Breast epithelium (tissue), 4 donors: ENCODE data around the gene AGPAT1. TPM values are rescaled to one million over a fixed set of nuclear protein-coding genes. Genes with fewer than 3 reads are reported as not detected.

Source experiments
- DNase-seq, 2 donors: peaks; one replicate each; pipeline ENCODE4 v3.0.0-alpha.2; 2019; ENCODE audit warnings: low spot score in 2 of 2
- H3K27ac ChIP-seq, 2 donors: fragments of 200-600 bp; sonication (generic) in 1 of 2; one replicate each; pipeline ENCODE4 v1.5.1; 2016 to 2019; ENCODE audit warnings: mild to moderate bottlenecking in 1 of 2
- H3K27me3 ChIP-seq, 2 donors: fragments of 200-600 bp; sonication (generic) in 1 of 2; one replicate each; pipeline versions ENCODE4 v1.5.1 to v1.6.0; 2017 to 2019; ENCODE audit warnings: control low read depth in 1 of 2, mild to moderate bottlenecking in 1 of 2
- H3K36me3 ChIP-seq: fragments of 200-600 bp; one replicate; pipeline ENCODE4 v1.5.1; 2019
- H3K4me1 ChIP-seq, 2 donors: fragments of 200-600 bp; sonication (generic); one replicate each; pipeline ENCODE4 v1.5.1; 2016 to 2019; ENCODE audit warnings: control low read depth in 1 of 2
- H3K4me3 ChIP-seq, 3 donors: fragments of 200-600 bp; sonication (generic); 1 replicate in 2 of 3; 2 replicates in 1 of 3; pipeline ENCODE4 v1.5.1; 2016 to 2019; ENCODE audit warnings: mild to moderate bottlenecking in 3 of 3, moderate library complexity in 2 of 3
- H3K9me3 ChIP-seq, 2 donors: fragments of 200-600 bp; sonication (generic) in 1 of 2; one replicate each; pipeline ENCODE4 v1.5.1; 2016 to 2019; ENCODE audit warnings: control low read depth in 1 of 2
- CTCF ChIP-seq, 3 donors: fragments of 450-650 bp; IDR thresholded peaks; one replicate each; pipeline ENCODE4 v1.5.1; 2016 to 2017; ENCODE audit warnings: antibody characterized with exemption in 3 of 3, mild to moderate bottlenecking in 3 of 3, moderate library complexity in 3 of 3
- POLR2A ChIP-seq: fragments of 450-650 bp; IDR thresholded peaks from one replicate; pipeline ENCODE4 v1.6.1; 2016; ENCODE audit warnings: antibody characterized with exemption, mild to moderate bottlenecking, moderate library complexity
- POLR2AphosphoS5 ChIP-seq, 3 donors: sonication (generic); formaldehyde crosslinking; IDR thresholded peaks; one replicate each; pipeline ENCODE4 v1.6.1; 2017; ENCODE audit warnings: antibody characterized with exemption in 3 of 3
- intact Hi-C: fragments of 100-400 bp; cut with DNase I; formaldehyde crosslinking; loops from one replicate; pipeline ENCODE4 v1.15.1; 2023; ENCODE audit warnings: low total_unique reads
- total RNA-seq, 3 donors: library from RNA; depleted of rRNA; stranded (reverse); fragments of >200 nt; gene quantifications; one replicate each; pipeline ENCODE4 v1.1.0, GENCODE V29; 2016

The AGPAT1 gene
- total RNA-seq, 3 donors from 2014 or later = 25.8 to 33.8 (median 30.6) TPM

GRCh38 chr6:32129297-32130088 is 46.4 kb downstream of the AGPAT1 start:
- Histone ChIP-seq H3K36me3 (peaks cover under 1% of the 10 kb centered on the region), H3K4me3 (peak overlapping the region; percentile 61 to 95 (median 90)), H3K27ac (peak overlapping the region; percentile 93), H3K9me3 (no peaks in the 10 kb centered on the region), H3K4me1 (peaks cover 7 to 21% of the 10 kb centered on the region in 2 donors), H3K27me3 (no peaks in the 10 kb centered on the region)
- TF ChIP-seq CTCF (IDR thresholded peaks at IDR 0.05) = no peak
- TF ChIP-seq POLR2AphosphoS5 (IDR thresholded peaks at IDR 0.05) = peak in 1 of 3 donors; percentile 65
- no peak for DNase-seq
- intact Hi-C loops = no loop called here

DNA sequence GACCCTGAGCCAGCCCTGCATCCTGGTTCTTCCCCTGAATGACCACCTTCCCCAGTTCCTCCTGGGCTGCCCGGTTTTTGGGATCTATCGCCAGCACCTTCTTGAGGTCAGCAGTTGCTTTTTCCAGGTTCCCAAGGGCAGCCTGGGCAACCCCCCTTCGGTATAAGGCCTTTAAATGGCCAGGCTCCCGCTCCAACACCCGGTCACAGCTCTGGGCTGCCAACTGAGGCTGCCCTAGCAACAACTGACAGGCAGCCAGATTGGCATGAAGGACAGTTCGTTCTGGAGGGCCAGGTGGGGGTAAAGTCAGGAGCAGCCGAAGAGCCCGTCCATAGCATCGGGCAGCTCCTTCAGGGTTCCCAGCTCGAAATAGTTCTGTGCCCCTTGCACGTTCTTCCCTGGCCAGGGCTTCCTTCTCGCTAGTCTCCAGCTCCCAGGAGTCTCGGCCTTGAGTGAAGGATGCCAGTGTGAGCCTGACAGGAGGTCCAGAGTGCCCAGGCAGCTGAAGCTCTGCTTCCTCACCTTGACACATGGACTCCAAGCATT is 47.1 kb downstream of the AGPAT1 start:
- Histone ChIP-seq H3K4me1 (peaks cover 7 to 21% of the 10 kb centered on the region in 2 donors), H3K27ac (peak overlapping the region; percentile 93), H3K36me3 (peaks cover 6% of the 10 kb centered on the region), H3K27me3 (no peaks in the 10 kb centered on the region), H3K9me3 (no peaks in the 10 kb centered on the region), H3K4me3 (peak overlapping the region; percentile 61 to 95 (median 90))
- TF ChIP-seq CTCF (IDR thresholded peaks at IDR 0.05) (no peak), POLR2AphosphoS5 (IDR thresholded peaks at IDR 0.05) (no peak), POLR2A (no peak)
- no peak for DNase-seq
- intact Hi-C loops = no loop called here

DNA sequence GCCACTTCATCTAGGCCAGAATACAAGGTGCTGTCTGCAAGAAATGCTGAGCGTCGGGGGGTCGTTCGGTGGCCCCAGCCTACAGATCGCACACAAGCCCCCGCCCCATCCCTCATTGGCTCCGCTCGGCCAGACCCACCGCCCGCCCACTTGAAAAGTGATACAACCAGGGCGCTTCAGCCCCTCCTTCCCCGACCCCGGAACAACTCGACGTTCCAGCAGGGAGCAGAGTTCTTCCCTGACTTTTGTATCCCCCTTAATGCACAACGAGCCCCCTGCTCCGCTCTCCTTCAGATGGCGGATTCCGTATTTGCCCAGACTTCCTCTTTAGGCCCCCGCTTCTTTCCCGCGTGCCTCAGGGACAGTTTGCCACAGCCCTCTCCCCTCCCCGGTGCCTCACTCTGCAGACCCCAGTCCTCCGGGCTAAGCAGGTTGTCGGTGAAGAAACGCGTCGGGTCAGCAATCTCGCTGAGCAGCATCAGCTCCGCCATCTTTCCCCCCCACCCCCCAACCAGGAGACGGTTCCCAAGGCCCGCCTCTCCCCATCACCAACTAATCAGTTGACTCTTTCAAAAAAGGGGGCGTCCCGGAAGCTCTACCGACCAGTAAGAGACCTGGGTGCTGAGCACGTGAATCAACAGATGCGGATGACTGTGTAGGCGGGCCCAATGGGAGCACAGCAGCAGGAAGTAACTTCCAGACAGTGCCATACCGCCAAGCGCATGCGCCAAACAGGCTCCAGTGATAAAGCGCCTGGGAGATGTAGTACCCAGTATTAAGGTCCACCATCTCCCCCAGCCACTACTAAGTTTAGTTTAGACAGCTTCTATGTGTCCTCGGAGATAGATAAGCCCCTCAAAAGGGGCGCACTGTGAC is 47.9 kb downstream of the AGPAT1 start, which contains the start of gene ATF6B:
ATF6B (minus strand) TSS at position 530 of the 876 bp plus-strand sequence; CDS start at position 491, 39 bp downstream.
- peak; percentile 97 to 100 for DNase-seq
- H3K4me1 ChIP-seq = peaks cover 7 to 21% of the 10 kb centered on the region in 2 donors
- intact Hi-C loops = no loop called here
- peak; percentile 72 for TF ChIP-seq POLR2A
- TF ChIP-seq POLR2AphosphoS5 (IDR thresholded peaks at IDR 0.05) = peak; percentile 54 to 73 (median 71)
- no peak for TF ChIP-seq CTCF (IDR thresholded peaks at IDR 0.05)
- H3K9me3 ChIP-seq = no peaks in the 10 kb centered on the region
- no peaks in the 10 kb centered on the region for H3K27me3 ChIP-seq
- H3K27ac ChIP-seq = peak within 1 kb of the TSS; percentile 93
- peak within 1 kb of the TSS; percentile 90 to 95 (median 91) for H3K4me3 ChIP-seq
- peaks cover 6% of the 10 kb centered on the region for H3K36me3 ChIP-seq

DNA sequence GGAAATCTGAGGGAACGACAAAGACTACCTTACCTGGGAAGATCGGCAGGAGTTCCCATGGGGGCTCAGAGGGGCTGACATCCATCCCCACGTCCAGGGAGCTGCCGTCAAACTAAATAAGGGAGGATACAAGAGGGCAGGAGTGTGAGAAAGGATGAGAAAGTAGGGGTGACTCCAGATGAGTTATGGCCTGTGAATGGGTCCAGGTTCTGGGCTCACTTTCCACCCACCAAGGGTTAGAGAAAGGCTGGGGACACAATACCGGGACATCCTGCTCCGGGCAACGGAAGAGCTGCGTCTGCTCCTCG is 48.5 kb downstream of the AGPAT1 start:
- intact Hi-C loops = no loop called here

More for the DNA sequence above, 48.5 kb downstream of the AGPAT1 start:
- Histone ChIP-seq H3K27me3 (no peaks in the 10 kb centered on the region), H3K9me3 (no peaks in the 10 kb centered on the region), H3K27ac (peak overlapping the region; percentile 88 to 93), H3K36me3 (peaks cover 6% of the 10 kb centered on the region), H3K4me3 (peak overlapping the region; percentile 90 to 95 (median 91)), H3K4me1 (peaks cover 7 to 21% of the 10 kb centered on the region in 2 donors)
- no peak for DNase-seq
- TF ChIP-seq POLR2A (no peak), CTCF (IDR thresholded peaks at IDR 0.05) (no peak), POLR2AphosphoS5 (IDR thresholded peaks at IDR 0.05) (no peak)
